ENCODE data around the gene TNFRSF19. TPM values are rescaled to one million over a fixed set of nuclear protein-coding genes. Genes with fewer than 3 reads are reported as not detected.
"Not testable (repeated sequence)": the region's sequence is repeated elsewhere in the genome, so short reads cannot be mapped to it uniquely, and the experiment has no call there.

TNFRSF19 gene
- total RNA-seq (2021) = 0.06 TPM in 1 of 2 replicates, not detected in the other
- Bru-seq, nascent RNA = percentile 9 among the genes with signal in this experiment
- percentile 6 among the genes with signal in this experiment for BruChase-seq, experiment 1, labeled RNA remaining after a 2-hour chase
- percentile 10 among the genes with signal in this experiment for BruChase-seq, experiment 2, labeled RNA remaining after a 6-hour chase
- long read RNA-seq = 0 reads

- CTCF ChIA-PET = no interaction called here
- H3K27me3 ChIP-seq (replicated peaks; ENCODE audit: insufficient read depth, low read depth, low read length, poor library complexity) = peaks cover 55% of the 10 kb centered on the region
- intact Hi-C loops (cut with micrococcal nuclease; ENCODE audit: unreplicated experiment) = loop anchor here (10.0 kb wide), 1 partner anchor 304 kb away; no protein-coding TSS in a partner anchor
- H3K4me3 ChIP-seq (ENCODE audit: low read depth, low read length, poor library complexity, severe bottlenecking) = no peak within 1 kb of the TSS
- no peaks in the 10 kb centered on the region for H3K36me3 ChIP-seq (ENCODE audit: insufficient read depth, low read length, poor library complexity, severe bottlenecking)
- peaks cover 4% of the 10 kb centered on the region for H3K4me1 ChIP-seq (ENCODE audit: insufficient read depth, low read length, poor library complexity, severe bottlenecking)
- TF ChIP-seq CTCF (conservative IDR thresholded peaks at IDR 0.05; ENCODE audit: low read depth, low read length) (no peak), EZH2 (IDR thresholded peaks at IDR 0.05; ENCODE audit: borderline replicate concordance, low read depth, low read length, poor library complexity, severe bottlenecking) (no peak)
- peak; percentile 49 for DNase-seq (ENCODE audit: low spot score)
- no peaks in the 10 kb centered on the region for H3K9me3 ChIP-seq (ENCODE audit: low read depth, low read length, poor library complexity, severe bottlenecking)
- H3K27ac ChIP-seq (ENCODE audit: low read depth, low read length, poor library complexity, severe bottlenecking) = no peak within 1 kb of the TSS
- BruUV-seq (replicated peaks) = no TSS peak
- POLR2A ChIA-PET (ENCODE audit: low non-redundant PET) = no interaction called here
Observed at GRCh38 chr13:23570099-23570920, at the start of gene TNFRSF19. Gene TNFRSF19, plus strand, starts transcription at chr13:23570412. Its CDS starts 19,772 bp downstream, at chr13:23590184.

GRCh38 chr13:23529926-23530325, 40.3 kb upstream of the TNFRSF19 start:
- CTCF ChIA-PET; H3K36me3 ChIP-seq (ENCODE audit: insufficient read depth, low read length, poor library complexity, severe bottlenecking); H3K27ac ChIP-seq (ENCODE audit: low read depth, low read length, poor library complexity, severe bottlenecking); H3K9me3 ChIP-seq (ENCODE audit: low read depth, low read length, poor library complexity, severe bottlenecking); H3K4me3 ChIP-seq (ENCODE audit: low read depth, low read length, poor library complexity, severe bottlenecking); DNase-seq (ENCODE audit: low spot score); H3K4me1 ChIP-seq (ENCODE audit: insufficient read depth, low read length, poor library complexity, severe bottlenecking); H3K27me3 ChIP-seq (replicated peaks; ENCODE audit: insufficient read depth, low read depth, low read length, poor library complexity); BruUV-seq (replicated peaks); intact Hi-C loops (cut with micrococcal nuclease; ENCODE audit: unreplicated experiment); POLR2A ChIA-PET (ENCODE audit: low non-redundant PET): not testable (repeated sequence)

GRCh38 chr13:23531446-23531845, 38.8 kb upstream of the TNFRSF19 start:
- Histone ChIP-seq H3K36me3 (ENCODE audit: insufficient read depth, low read length, poor library complexity, severe bottlenecking) (no peaks in the 10 kb centered on the region), H3K4me1 (ENCODE audit: insufficient read depth, low read length, poor library complexity, severe bottlenecking) (no peaks in the 10 kb centered on the region), H3K4me3 (ENCODE audit: low read depth, low read length, poor library complexity, severe bottlenecking) (no peak overlapping the region), H3K9me3 (ENCODE audit: low read depth, low read length, poor library complexity, severe bottlenecking) (no peaks in the 10 kb centered on the region), H3K27ac (ENCODE audit: low read depth, low read length, poor library complexity, severe bottlenecking) (no peak overlapping the region), H3K27me3 (replicated peaks; ENCODE audit: insufficient read depth, low read depth, low read length, poor library complexity) (no peaks in the 10 kb centered on the region)
- CTCF ChIA-PET = no interaction called here
- BruUV-seq (replicated peaks) = no TSS peak
- POLR2A ChIA-PET (ENCODE audit: low non-redundant PET) = no interaction called here
- intact Hi-C loops (cut with micrococcal nuclease; ENCODE audit: unreplicated experiment) = no loop called here
- no peak for DNase-seq (ENCODE audit: low spot score)
- TF ChIP-seq EZH2 (IDR thresholded peaks at IDR 0.05; ENCODE audit: borderline replicate concordance, low read depth, low read length, poor library complexity, severe bottlenecking) = no peak
- TF ChIP-seq CTCF (conservative IDR thresholded peaks at IDR 0.05; ENCODE audit: low read depth, low read length) = no peak
